ENCODE measurements around the gene KCNJ6. TPM values are rescaled to one million over a fixed set of nuclear protein-coding genes. Genes with fewer than 3 reads are reported as not detected.

The KCNJ6 gene
- total and polyA plus RNA-seq, 7 experiments from 2014 or later, result 0.01 TPM; not detected in 6

GRCh38 chr21:37770461-37770860 lies 145.8 kb downstream of the KCNJ6 start:
- H3K4me1 ChIP-seq (ENCODE audit: control insufficient read depth in 2 of 2, insufficient read depth in 2 of 2, low read length in 2 of 2), result no peaks in the 10 kb centered on the region
- Mint-ChIP-seq H3K4me3 (no peak overlapping the region), H3K27me3 (peaks cover 3 to 32% (median 13%) of the 10 kb centered on the region in 5 donors), H3K9me3 (no peaks in the 10 kb centered on the region), H3K4me1 (no peaks in the 10 kb centered on the region), H3K27ac (no peak overlapping the region), H3K36me3 (no peaks in the 10 kb centered on the region)
- ChIA-PET CTCF (no interaction called here), POLR2A (no interaction called here)
- H3K36me3 ChIP-seq (ENCODE audit: control insufficient read depth in 2 of 3, insufficient read depth in 3 of 3, low read length in 3 of 3), result no peaks in the 10 kb centered on the region
- H3K27ac ChIP-seq (ENCODE audit: low read depth, low read length), result no peak overlapping the region
- ATAC-seq, result no peak
- no peak for DNase-seq
- intact Hi-C loops (cut with micrococcal nuclease), result loop anchor here in 1 of 2 donors (5.0 kb wide), 1 partner anchor 382 kb away; no protein-coding TSS in a partner anchor
- no peaks in the 10 kb centered on the region for H3K27me3 ChIP-seq (ENCODE audit: control insufficient read depth in 2 of 2, insufficient read depth in 2 of 2, low read length in 2 of 2)
- no peaks in the 10 kb centered on the region for H3K9me3 ChIP-seq (ENCODE audit: control insufficient read depth in 2 of 3, low read length in 3 of 3)
- no peak overlapping the region for H3K4me3 ChIP-seq (ENCODE audit: low read length)

- POLR2A ChIA-PET, result no interaction called here
- H3K4me3 ChIP-seq (ENCODE audit: low read length), result no peak overlapping the region
- H3K36me3 ChIP-seq (ENCODE audit: control insufficient read depth in 2 of 3, insufficient read depth in 3 of 3, low read length in 3 of 3), result no peaks in the 10 kb centered on the region
- no peaks in the 10 kb centered on the region for H3K27me3 ChIP-seq (ENCODE audit: control insufficient read depth in 2 of 2, insufficient read depth in 2 of 2, low read length in 2 of 2)
- no peaks in the 10 kb centered on the region for H3K4me1 Mint-ChIP-seq
- no peak overlapping the region for H3K4me3 Mint-ChIP-seq
- no peak for DNase-seq
- no peaks in the 10 kb centered on the region for H3K36me3 Mint-ChIP-seq
- no peaks in the 10 kb centered on the region for H3K9me3 ChIP-seq (ENCODE audit: control insufficient read depth in 2 of 3, low read length in 3 of 3)
- CTCF ChIA-PET, result no interaction called here
- H3K27ac Mint-ChIP-seq, result no peak overlapping the region
- no peaks in the 10 kb centered on the region for H3K9me3 Mint-ChIP-seq
- ATAC-seq, result no peak
- intact Hi-C loops (cut with micrococcal nuclease), result loop anchor here in 1 of 2 donors (5.0 kb wide), 1 partner anchor 383 kb away; no protein-coding TSS in a partner anchor
- no peaks in the 10 kb centered on the region for H3K4me1 ChIP-seq (ENCODE audit: control insufficient read depth in 2 of 2, insufficient read depth in 2 of 2, low read length in 2 of 2)
- no peak overlapping the region for H3K27ac ChIP-seq (ENCODE audit: low read depth, low read length)
- peaks cover 3 to 32% (median 13%) of the 10 kb centered on the region in 5 donors for H3K27me3 Mint-ChIP-seq
These were observed 146.6 kb downstream of the KCNJ6 start for GRCh38 chr21:37769656-37770055.

GRCh38 chr21:37767984-37768383 lies 148.3 kb downstream of the KCNJ6 start:
- H3K4me1 ChIP-seq (ENCODE audit: control insufficient read depth in 2 of 2, insufficient read depth in 2 of 2, low read length in 2 of 2), result no peaks in the 10 kb centered on the region
- H3K4me1 Mint-ChIP-seq, result no peaks in the 10 kb centered on the region
- POLR2A ChIA-PET, result no interaction called here

GRCh38 chr21:37766129-37766528 lies 150.1 kb downstream of the KCNJ6 start:
- Histone ChIP-seq H3K4me1 (ENCODE audit: control insufficient read depth in 2 of 2, insufficient read depth in 2 of 2, low read length in 2 of 2) (no peaks in the 10 kb centered on the region), H3K9me3 (ENCODE audit: control insufficient read depth in 2 of 3, low read length in 3 of 3) (no peaks in the 10 kb centered on the region), H3K4me3 (ENCODE audit: low read length) (no peak overlapping the region), H3K27ac (ENCODE audit: low read depth, low read length) (no peak overlapping the region), H3K27me3 (ENCODE audit: control insufficient read depth in 2 of 2, insufficient read depth in 2 of 2, low read length in 2 of 2) (no peaks in the 10 kb centered on the region), H3K36me3 (ENCODE audit: control insufficient read depth in 2 of 3, insufficient read depth in 3 of 3, low read length in 3 of 3) (no peaks in the 10 kb centered on the region)
- Mint-ChIP-seq H3K27me3 (peaks cover 0 to 23% (median 3%) of the 10 kb centered on the region in 5 donors), H3K4me1 (no peaks in the 10 kb centered on the region), H3K27ac (no peak overlapping the region), H3K9me3 (peaks cover 0 to 2% (median 0%) of the 10 kb centered on the region in 11 donors), H3K4me3 (no peak overlapping the region), H3K36me3 (no peaks in the 10 kb centered on the region)
- ChIA-PET POLR2A (no interaction called here), CTCF (no interaction called here)
- intact Hi-C loops (cut with micrococcal nuclease), result no loop called here
- DNase-seq (no peak), ATAC-seq (no peak)

More at GRCh38 chr21:37767984-37768383, 148.3 kb downstream of the KCNJ6 start:
- Histone ChIP-seq H3K4me3 (ENCODE audit: low read length) (no peak overlapping the region), H3K9me3 (ENCODE audit: control insufficient read depth in 2 of 3, low read length in 3 of 3) (no peaks in the 10 kb centered on the region), H3K27me3 (ENCODE audit: control insufficient read depth in 2 of 2, insufficient read depth in 2 of 2, low read length in 2 of 2) (no peaks in the 10 kb centered on the region), H3K27ac (ENCODE audit: low read depth, low read length) (no peak overlapping the region), H3K36me3 (ENCODE audit: control insufficient read depth in 2 of 3, insufficient read depth in 3 of 3, low read length in 3 of 3) (no peaks in the 10 kb centered on the region)
- H3K4me3 Mint-ChIP-seq, result no peak overlapping the region
- ATAC-seq, result no peak
- intact Hi-C loops (cut with micrococcal nuclease), result no loop called here
- CTCF ChIA-PET, result no interaction called here
- DNase-seq, result no peak
- no peak overlapping the region for H3K27ac Mint-ChIP-seq
- H3K36me3 Mint-ChIP-seq, result no peaks in the 10 kb centered on the region
- H3K27me3 Mint-ChIP-seq, result peaks cover 0 to 27% (median 4%) of the 10 kb centered on the region in 5 donors
- H3K9me3 Mint-ChIP-seq, result peaks cover 0 to 2% (median 0%) of the 10 kb centered on the region in 11 donors

GRCh38 chr21:37765221-37765900 lies 150.9 kb downstream of the KCNJ6 start:
- H3K9me3 ChIP-seq (ENCODE audit: control insufficient read depth in 2 of 3, low read length in 3 of 3), result no peaks in the 10 kb centered on the region
- DNase-seq (no peak), ATAC-seq (no peak)
- ChIA-PET POLR2A (no interaction called here), CTCF (no interaction called here)
- no peak overlapping the region for H3K27ac Mint-ChIP-seq
- H3K27me3 ChIP-seq (ENCODE audit: control insufficient read depth in 2 of 2, insufficient read depth in 2 of 2, low read length in 2 of 2), result no peaks in the 10 kb centered on the region
- intact Hi-C loops (cut with micrococcal nuclease), result no loop called here
- no peaks in the 10 kb centered on the region for H3K36me3 ChIP-seq (ENCODE audit: control insufficient read depth in 2 of 3, insufficient read depth in 3 of 3, low read length in 3 of 3)
- H3K4me1 Mint-ChIP-seq, result no peaks in the 10 kb centered on the region
- no peaks in the 10 kb centered on the region for H3K36me3 Mint-ChIP-seq
- no peaks in the 10 kb centered on the region for H3K4me1 ChIP-seq (ENCODE audit: control insufficient read depth in 2 of 2, insufficient read depth in 2 of 2, low read length in 2 of 2)
- H3K4me3 ChIP-seq (ENCODE audit: low read length), result no peak overlapping the region
- peaks cover 0 to 23% (median 3%) of the 10 kb centered on the region in 5 donors for H3K27me3 Mint-ChIP-seq
- no peak overlapping the region for H3K4me3 Mint-ChIP-seq
- no peak overlapping the region for H3K27ac ChIP-seq (ENCODE audit: low read depth, low read length)
- H3K9me3 Mint-ChIP-seq, result peaks cover 0 to 2% (median 0%) of the 10 kb centered on the region in 11 donors

- Histone ChIP-seq H3K4me3 (ENCODE audit: low read length) (no peak overlapping the region), H3K27ac (ENCODE audit: low read depth, low read length) (no peak overlapping the region), H3K36me3 (ENCODE audit: control insufficient read depth in 2 of 3, insufficient read depth in 3 of 3, low read length in 3 of 3) (no peaks in the 10 kb centered on the region), H3K27me3 (ENCODE audit: control insufficient read depth in 2 of 2, insufficient read depth in 2 of 2, low read length in 2 of 2) (no peaks in the 10 kb centered on the region), H3K4me1 (ENCODE audit: control insufficient read depth in 2 of 2, insufficient read depth in 2 of 2, low read length in 2 of 2) (no peaks in the 10 kb centered on the region), H3K9me3 (ENCODE audit: control insufficient read depth in 2 of 3, low read length in 3 of 3) (no peaks in the 10 kb centered on the region)
- Mint-ChIP-seq H3K27ac (no peak overlapping the region), H3K36me3 (no peaks in the 10 kb centered on the region), H3K27me3 (peaks cover 0 to 24% (median 3%) of the 10 kb centered on the region in 5 donors), H3K9me3 (peaks cover 0 to 2% (median 0%) of the 10 kb centered on the region in 11 donors), H3K4me1 (no peaks in the 10 kb centered on the region), H3K4me3 (no peak overlapping the region)
- POLR2A ChIA-PET, result no interaction called here
- intact Hi-C loops (cut with micrococcal nuclease), result no loop called here
- ATAC-seq (no peak), DNase-seq (no peak)
- CTCF ChIA-PET, result no interaction called here
These were observed 151.6 kb downstream of the KCNJ6 start for GRCh38 chr21:37764691-37765090.

- Mint-ChIP-seq H3K9me3 (peaks cover 0 to 4% (median 0%) of the 10 kb centered on the region in 11 donors), H3K36me3 (no peaks in the 10 kb centered on the region), H3K4me1 (peaks cover 0 to 2% (median 0%) of the 10 kb centered on the region in 7 donors), H3K27ac (no peak overlapping the region), H3K27me3 (peaks cover 0 to 19% (median 4%) of the 10 kb centered on the region in 5 donors), H3K4me3 (no peak overlapping the region)
- no peaks in the 10 kb centered on the region for H3K9me3 ChIP-seq (ENCODE audit: control insufficient read depth in 2 of 3, low read length in 3 of 3)
- no peak overlapping the region for H3K27ac ChIP-seq (ENCODE audit: low read depth, low read length)
- no peak overlapping the region for H3K4me3 ChIP-seq (ENCODE audit: low read length)
- no peaks in the 10 kb centered on the region for H3K36me3 ChIP-seq (ENCODE audit: control insufficient read depth in 2 of 3, insufficient read depth in 3 of 3, low read length in 3 of 3)
- ChIA-PET CTCF (no interaction called here), POLR2A (no interaction called here)
- H3K4me1 ChIP-seq (ENCODE audit: control insufficient read depth in 2 of 2, insufficient read depth in 2 of 2, low read length in 2 of 2), result no peaks in the 10 kb centered on the region
- intact Hi-C loops (cut with micrococcal nuclease), result no loop called here
- no peak for ATAC-seq
- DNase-seq, result no peak
- no peaks in the 10 kb centered on the region for H3K27me3 ChIP-seq (ENCODE audit: control insufficient read depth in 2 of 2, insufficient read depth in 2 of 2, low read length in 2 of 2)
These were observed 153.0 kb downstream of the KCNJ6 start for GRCh38 chr21:37763298-37763697.
